ENCODE measurements around the gene MARK1.

- TF ChIP-seq CTCF (IDR thresholded peaks at IDR 0.05), result no peak
- TF ChIP-seq POLR2A (IDR thresholded peaks at IDR 0.05), result no peak
Measured at GRCh38 chr1:220631238-220631815, 103.4 kb downstream of the MARK1 start.

All from heart left ventricle (tissue), 13 donors.